Effector CD4-positive, alpha-beta T cell (primary cell): Measurements from ENCODE around the gene ZNF804A. TPM values are rescaled to one million over a fixed set of nuclear protein-coding genes. Genes with fewer than 3 reads are reported as not detected.

Experiments used
- DNase-seq: peaks from one replicate; pipeline ENCODE4 v3.0.0-alpha.2; 2020
- total RNA-seq: gene quantifications from one replicate; lab custom pipeline; 2026; lab: John Stamatoyannopoulos, UW

Gene ZNF804A
- total RNA-seq: not detected

GRCh38 chr2:184598316-184599053, at the start of gene ZNF804A:
Gene ZNF804A (plus strand): TSS chr2:184598529. CDS start chr2:184598960, 431 bp downstream.
- DNase-seq: no peak

DNA sequence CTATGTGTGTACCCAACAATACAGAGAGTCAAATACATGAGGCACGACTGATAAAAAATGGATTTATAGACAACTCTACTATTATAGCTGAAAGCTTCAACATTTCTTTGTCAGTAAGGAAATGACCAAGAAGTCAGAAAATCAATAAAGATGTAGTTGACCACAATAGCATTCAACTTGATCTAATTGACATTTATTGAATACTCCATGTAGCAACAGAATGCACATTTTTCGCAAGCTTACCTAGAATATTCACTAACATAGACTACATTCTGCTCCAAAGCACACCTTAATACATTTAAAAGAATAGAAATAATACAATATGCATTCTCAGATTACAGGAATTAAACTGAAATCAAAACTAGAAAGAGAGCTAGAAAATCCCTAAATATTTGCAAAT, 49.2 kb upstream of the ZNF804A start:
- DNase-seq: no peak

- no peak for DNase-seq
Measured at GRCh38 chr2:184551626-184552025, 46.7 kb upstream of the ZNF804A start.

DNA sequence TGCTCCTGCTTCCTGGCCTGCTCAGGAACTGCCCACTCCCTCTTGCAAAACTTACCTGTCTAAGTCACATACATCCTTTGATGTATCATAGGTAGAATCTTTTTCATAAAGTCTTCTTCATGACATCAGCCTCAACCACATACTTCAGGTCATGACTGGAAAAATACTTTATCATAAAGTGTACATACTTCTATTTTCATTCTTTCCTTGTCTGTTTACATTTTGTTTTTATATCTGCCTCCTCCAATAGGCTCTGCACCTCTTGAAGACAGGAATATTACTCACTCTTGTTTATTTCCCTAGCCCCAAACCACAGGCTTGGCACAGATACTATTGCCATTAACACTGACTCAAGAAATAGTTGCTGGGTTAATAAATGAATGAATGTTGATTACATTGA, 43.6 kb upstream of the ZNF804A start:
- no peak for DNase-seq

DNA sequence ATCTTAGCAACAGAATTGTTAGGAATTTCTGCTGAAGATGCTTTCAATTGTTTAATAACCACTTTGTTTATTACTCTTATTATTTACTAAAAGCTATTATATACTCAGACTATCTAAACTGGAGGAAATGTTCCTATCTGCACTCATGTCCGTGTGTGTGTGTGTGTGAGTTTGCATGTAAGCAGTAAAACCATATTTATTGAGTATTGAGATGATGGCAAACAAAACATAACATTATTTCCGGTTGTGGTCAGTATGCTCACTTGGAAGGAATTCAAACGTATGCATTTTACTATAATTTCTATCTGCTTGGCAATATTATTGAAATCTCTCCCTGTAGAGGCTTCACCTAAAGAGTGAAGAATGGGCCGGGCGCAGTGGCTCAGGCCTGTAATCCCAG, 43.0 kb upstream of the ZNF804A start:
- no peak for DNase-seq

DNA sequence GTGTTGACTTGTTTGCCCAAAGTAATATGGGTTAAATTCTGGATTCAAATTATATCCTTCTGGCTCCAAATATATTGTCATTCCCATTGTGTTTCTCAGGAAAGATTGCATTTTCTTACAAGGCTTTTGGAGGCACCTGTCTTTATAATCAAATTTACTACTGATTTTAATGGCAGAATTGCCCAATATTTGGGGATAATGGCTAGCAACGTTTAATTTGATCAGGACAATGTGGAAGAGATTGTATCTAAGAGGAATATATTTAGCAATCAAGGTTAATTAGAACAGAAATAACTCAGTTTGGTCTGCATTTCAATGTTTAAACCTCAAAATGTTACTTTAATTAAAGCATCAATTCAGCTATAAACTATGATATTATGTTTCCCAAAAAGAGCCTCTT, 41.7 kb upstream of the ZNF804A start:
- no peak for DNase-seq

DNA sequence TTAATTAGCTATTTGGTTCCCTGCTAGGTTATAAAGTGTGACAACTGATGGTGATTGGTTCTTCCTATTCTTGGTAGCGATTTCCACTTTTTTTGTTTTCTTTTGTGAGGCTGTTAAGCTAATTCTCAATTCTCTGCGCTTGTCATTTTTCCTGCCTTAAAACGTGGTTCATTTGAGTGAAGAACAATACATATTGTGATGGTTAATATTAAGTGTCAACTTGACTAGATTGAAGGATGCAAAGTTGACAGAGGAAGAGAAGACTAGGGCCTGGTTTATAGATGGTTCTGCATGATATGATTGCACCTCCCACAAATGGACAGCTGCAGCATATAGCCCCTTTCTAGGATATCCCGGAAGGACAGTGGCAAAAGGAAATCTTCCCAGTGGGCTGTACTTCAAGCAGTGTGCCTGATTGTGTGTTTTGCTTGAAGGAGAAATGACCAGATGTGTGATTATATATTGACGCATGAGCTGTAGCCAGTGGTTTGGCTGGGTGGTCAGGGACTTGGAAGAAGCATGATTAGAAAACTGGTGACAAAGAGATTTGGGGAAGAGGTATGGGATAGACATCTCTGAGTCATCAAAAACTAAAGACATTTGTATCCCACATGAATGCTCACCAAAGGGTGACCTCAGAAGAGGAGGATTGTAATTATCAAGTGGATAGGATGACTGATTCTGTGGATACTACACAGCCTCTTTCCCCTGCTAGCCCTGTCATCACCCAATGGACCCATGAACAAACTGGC, 39.4 kb upstream of the ZNF804A start:
- no peak for DNase-seq

- no peak for DNase-seq
Measured at GRCh38 chr2:184560603-184561002, 37.7 kb upstream of the ZNF804A start.

GRCh38 chr2:184562532-184562931, 35.8 kb upstream of the ZNF804A start:
- no peak for DNase-seq

GRCh38 chr2:184564092-184564491, 34.2 kb upstream of the ZNF804A start:
- no peak for DNase-seq

DNA sequence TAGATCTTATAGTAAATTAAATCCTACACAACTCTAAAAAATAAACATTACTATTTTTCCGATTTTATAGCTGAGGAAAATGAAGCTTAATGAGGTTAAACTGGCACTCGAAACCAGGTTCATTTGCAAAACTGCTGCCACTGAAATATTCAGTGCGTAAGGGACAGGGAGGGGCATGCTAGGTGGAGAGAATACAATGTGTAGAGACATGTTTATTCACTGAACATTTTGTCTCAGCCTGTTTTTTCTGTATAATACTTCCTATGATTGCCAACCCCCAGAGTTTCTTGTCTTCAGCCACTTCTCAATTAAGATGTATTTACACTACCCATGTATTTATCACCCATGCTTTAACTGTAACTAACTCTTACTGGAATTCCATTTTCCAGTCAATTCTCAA, 31.6 kb upstream of the ZNF804A start:
- no peak for DNase-seq

GRCh38 chr2:184577056-184577455, 21.3 kb upstream of the ZNF804A start:
- DNase-seq: no peak

DNA sequence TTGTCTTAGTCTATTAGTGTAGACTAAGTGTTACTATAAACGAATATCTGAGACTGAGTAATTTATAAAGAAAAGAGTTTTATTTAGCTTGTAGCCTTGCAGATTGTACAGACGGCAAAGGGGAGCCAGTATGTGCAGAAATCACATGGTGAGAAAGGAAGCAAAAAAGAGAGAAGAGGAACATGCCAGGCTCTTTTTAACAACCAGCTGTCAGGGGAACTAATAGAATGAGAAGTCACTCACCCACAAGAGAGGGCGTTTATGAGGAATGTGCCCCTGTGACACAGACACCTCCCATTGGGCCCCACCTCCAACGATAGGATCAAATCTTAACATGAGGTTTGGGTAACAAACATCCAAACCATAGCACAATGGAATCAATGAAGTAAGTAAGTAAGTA, 20.6 kb upstream of the ZNF804A start:
- DNase-seq: no peak

DNA sequence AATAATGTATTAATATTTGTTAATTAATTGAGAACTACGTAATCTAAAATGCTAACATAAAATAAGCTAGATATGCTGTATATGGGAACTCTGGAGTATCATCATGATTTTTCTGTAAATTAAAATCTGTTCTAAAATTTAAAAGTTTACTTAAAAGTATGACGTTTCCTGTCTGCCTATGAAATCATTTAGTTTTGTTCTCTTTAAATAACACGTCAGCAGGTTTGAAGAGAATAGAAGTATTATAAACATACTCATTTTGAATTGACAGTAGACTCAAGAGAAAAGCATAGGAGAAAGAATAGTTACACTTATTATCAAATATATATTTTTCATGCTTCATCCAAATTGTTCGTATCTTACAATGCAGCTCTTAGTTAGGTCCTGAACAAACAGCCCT, 19.1 kb upstream of the ZNF804A start:
- no peak for DNase-seq

DNA sequence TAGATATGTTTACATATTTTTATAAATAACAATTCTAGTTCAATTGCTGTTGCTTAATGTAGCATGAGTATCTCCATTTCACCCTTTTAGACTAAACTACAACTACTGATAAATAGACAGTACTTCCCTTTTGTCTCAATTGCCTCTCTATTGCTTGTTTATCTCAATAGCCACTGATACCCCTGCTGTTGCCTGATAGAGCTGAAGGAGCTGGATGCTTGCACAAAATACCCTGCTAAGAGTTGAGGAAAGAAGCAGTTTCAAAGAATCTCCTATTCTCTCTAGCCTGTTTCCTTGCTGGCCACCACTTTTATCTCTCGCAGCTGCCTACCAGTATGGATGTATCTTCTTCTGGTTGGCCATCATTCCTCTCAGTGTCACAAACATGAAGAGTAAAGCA, 16.9 kb upstream of the ZNF804A start:
- no peak for DNase-seq

DNA sequence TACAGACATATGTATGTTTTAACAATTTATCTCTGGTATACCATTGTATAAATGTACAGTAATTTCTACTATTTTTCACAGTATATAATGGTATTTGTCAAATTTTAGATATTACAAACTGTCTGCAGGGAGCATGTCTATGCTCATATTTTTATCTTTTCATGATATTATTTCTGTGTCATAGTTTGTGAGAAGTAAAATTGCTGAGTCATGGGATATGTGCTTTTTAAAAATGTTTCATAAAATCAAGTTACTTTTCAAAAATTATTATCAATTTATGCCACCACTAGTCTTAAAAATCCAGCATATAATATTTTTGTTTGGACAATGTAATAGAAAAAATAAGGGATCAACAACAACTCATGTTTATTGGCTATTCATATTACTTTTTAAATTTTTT, 9.1 kb upstream of the ZNF804A start:
- DNase-seq: no peak

DNA sequence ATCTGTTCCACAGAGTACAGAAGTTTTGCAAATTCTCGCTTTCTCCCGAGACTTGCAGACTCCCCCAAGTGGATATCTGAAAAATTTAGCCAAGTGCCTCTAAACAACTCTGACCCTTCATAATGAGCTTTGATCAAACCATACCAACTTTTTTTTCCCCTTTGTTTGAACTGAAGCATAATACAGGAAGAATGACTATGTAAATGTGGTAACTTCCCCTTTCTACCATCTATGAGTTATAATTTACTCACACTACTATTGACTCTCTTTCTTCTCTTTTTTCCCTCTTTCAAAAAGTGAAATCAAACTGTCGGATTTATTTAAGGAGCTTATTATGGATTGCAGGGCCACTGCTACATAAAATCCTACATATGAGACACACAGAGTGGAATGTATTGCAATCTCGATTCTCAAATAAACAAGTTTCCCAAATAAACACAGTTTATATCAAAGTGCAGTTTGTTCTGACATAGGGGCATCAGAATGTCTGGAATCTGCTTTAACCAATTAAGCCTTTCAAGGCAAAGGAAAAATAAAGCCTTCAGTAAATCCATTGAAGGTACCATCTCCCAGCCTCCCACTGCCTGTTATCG, 1.4 kb upstream of the ZNF804A start:
- DNase-seq: no peak

DNA sequence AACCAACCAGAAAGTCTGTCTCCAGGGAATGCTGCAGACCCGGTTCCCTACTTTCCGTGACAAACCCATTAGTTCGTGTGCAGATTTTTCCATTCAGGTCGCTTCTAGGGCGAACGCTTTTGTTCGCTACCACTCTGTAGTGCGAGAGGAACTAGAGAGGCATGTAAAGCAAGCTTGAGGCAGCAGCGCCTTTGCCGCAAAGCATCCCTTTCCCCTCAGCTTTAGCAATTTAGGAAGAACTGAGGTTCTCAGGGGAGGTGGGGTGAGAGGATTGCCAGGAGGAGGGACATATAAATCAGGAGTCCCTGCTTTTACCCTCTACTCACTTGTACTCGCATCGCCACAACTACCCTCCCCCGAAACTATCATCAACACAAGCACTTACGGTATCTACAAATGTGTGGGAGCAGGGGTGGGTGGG, 748 bp upstream of the ZNF804A start:
- DNase-seq: no peak

DNA sequence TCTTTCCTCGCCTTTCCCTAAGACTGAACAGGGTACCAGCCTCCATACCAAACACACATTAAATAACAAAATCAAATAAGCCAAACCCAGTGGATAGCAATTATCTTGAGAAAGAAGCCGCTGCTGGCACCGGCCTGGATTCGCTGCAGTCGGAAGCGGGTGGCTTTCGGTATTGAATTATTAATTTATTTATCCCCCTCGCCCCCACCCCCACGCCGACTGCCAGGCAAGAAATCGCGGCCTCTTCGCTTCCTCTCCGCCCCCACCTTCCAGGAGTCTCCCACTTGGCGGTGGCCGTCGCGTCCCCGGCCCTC, 370 bp upstream of the ZNF804A start:
- no peak for DNase-seq

GRCh38 chr2:184599054-184599871, 934 bp downstream of the ZNF804A start:
- DNase-seq: no peak

- DNase-seq: no peak
Measured at GRCh38 chr2:184599872-184600222, 1.5 kb downstream of the ZNF804A start.

GRCh38 chr2:184602734-184603133, 4.4 kb downstream of the ZNF804A start:
- no peak for DNase-seq

- no peak for DNase-seq
Measured at GRCh38 chr2:184610891-184611290, 12.6 kb downstream of the ZNF804A start.
